ENCODE results near the gene PAQR7. TPM values are rescaled to one million over a fixed set of nuclear protein-coding genes. Genes with fewer than 3 reads are reported as not detected.

PAQR7 gene
- total and polyA plus RNA-seq, 2 experiments from 2014 or later: 4.0 to 5.2 TPM

- TF ChIP-seq CTCF (conservative IDR thresholded peaks at IDR 0.05; ENCODE audit: low read depth in 2 of 2) (no peak), CREB1 (CRISPR knock-in tag; IDR thresholded peaks at IDR 0.05; ENCODE audit: low read depth) (no peak), ETS1 (IDR thresholded peaks at IDR 0.05) (no peak), NANOG (IDR thresholded peaks at IDR 0.05; ENCODE audit: borderline replicate concordance) (no peak), STAT1 (IDR thresholded peaks at IDR 0.05; ENCODE audit: unreplicated experiment) (no peak)
Measured at GRCh38 chr1:25906644-25907300, 31.3 kb upstream of the PAQR7 start (continued).

GRCh38 chr1:25905680-25906643 is 30.5 kb upstream of the PAQR7 start, which contains the start of gene STMN1:
Gene STMN1, minus strand, starts transcription at chr1:25906419. Its CDS starts 1,743 bp downstream, at chr1:25904676.
- peak; percentile 86 for ATAC-seq
- H3K36me3 Mint-ChIP-seq (ENCODE audit: low read depth): peaks cover 41% of the 10 kb centered on the region
- H2AFZ ChIP-seq: peak within 1 kb of the TSS; percentile 91
- H3K9me3 Mint-ChIP-seq: no peaks in the 10 kb centered on the region
- peak within 1 kb of the TSS; percentile 94 for H3K27ac Mint-ChIP-seq
- peaks cover 9% of the 10 kb centered on the region for H3K27me3 Mint-ChIP-seq (ENCODE audit: insufficient read depth, low read depth, poor library complexity)
- H3K4me2 ChIP-seq: peak within 1 kb of the TSS; percentile 99
- H3K79me2 ChIP-seq (replicated peaks; ENCODE audit: insufficient read depth): peaks cover 44% of the 10 kb centered on the region
- H4K20me1 ChIP-seq (replicated peaks; ENCODE audit: insufficient read depth): peaks cover 21% of the 10 kb centered on the region
- peaks cover 27% of the 10 kb centered on the region for H3K4me1 Mint-ChIP-seq
- no peaks in the 10 kb centered on the region for H3K27me3 ChIP-seq (ENCODE audit: insufficient read depth)
- TF ChIP-seq CREB1 (CRISPR knock-in tag; IDR thresholded peaks at IDR 0.05; ENCODE audit: low read depth) (peak; percentile 80), ZNF331 (CRISPR knock-in tag; IDR thresholded peaks at IDR 0.05; ENCODE audit: low read depth) (no peak), ETS1 (IDR thresholded peaks at IDR 0.05) (peak; percentile 73), POLR2AphosphoS5 (IDR thresholded peaks at IDR 0.05; ENCODE audit: low read depth) (peak; percentile 99)
- H3K36me3 ChIP-seq (ENCODE audit: insufficient read depth): peaks cover 29% of the 10 kb centered on the region
- H3K27ac ChIP-seq (ENCODE audit: low read depth): peak within 1 kb of the TSS; percentile 95
- peak within 1 kb of the TSS; percentile 95 for H3K4me3 Mint-ChIP-seq
- peak; percentile 98 for DNase-seq (ENCODE audit: low spot score)
- peaks cover 22% of the 10 kb centered on the region for H3K4me1 ChIP-seq (ENCODE audit: insufficient read depth)
- H3F3A ChIP-seq (replicated peaks; ENCODE audit: low read depth): peaks cover 11% of the 10 kb centered on the region
- peak within 1 kb of the TSS; percentile 96 for H3K4me3 ChIP-seq
- no peaks in the 10 kb centered on the region for H3K9me2 ChIP-seq (ENCODE audit: insufficient read depth)

All from GM23338 (cell line).